HepG2 (cell line): ENCODE results near the gene MYO1C. TPM values are rescaled to one million over a fixed set of nuclear protein-coding genes. Genes with fewer than 3 reads are reported as not detected.

Experiments
- NR2C2 ChIP-seq: sonication (generic); formaldehyde crosslinking; IDR thresholded peaks from 2 replicates; pipeline ENCODE4 v1.4.0; 2020; ENCODE audit warnings: missing genetic modification reagents, mild to moderate bottlenecking, moderate library complexity, borderline replicate concordance
- ZBTB26 ChIP-seq: IDR thresholded peaks from 2 replicates; pipeline ENCODE4 v1.6.1; 2016; ENCODE audit warnings: missing compliant biosample characterization, missing genetic modification reagents, borderline replicate concordance
- ZNF556 ChIP-seq: sonication (generic); formaldehyde crosslinking; IDR thresholded peaks from 2 replicates; pipeline ENCODE4 v1.4.0; 2020; ENCODE audit warnings: mild to moderate bottlenecking, missing genetic modification reagents, borderline replicate concordance
- ZNF788 ChIP-seq: sonication (generic); formaldehyde crosslinking; IDR thresholded peaks from 2 replicates; pipeline ENCODE4 v1.5.0; 2020; ENCODE audit warnings: mild to moderate bottlenecking, missing genetic modification reagents, borderline replicate concordance
- polyA plus RNA-seq, 8 experiments: library from polyadenylated mRNA; depleted of rRNA in 3 of 8; stranded (reverse) in 7 of 8; unstranded in 1 of 8; fragments of >200 nt; fragmentation: Illumina TruSeq in 4 of 8; extraction: Trizol in 4 of 8; gene quantifications; 2 replicates each; pipeline versions ENCODE4 v1.2.1 to v1.2.3, GENCODE V29; 2011 to 2016; ENCODE audit warnings: low read depth in 4 of 8, missing spikeins in 1 of 8, mixed read lengths in 1 of 8; ENCODE audit not compliant: insufficient read depth in 1 of 8
- total RNA-seq, 5 experiments: library from RNA; depleted of rRNA; stranded (reverse); fragments of >200 nt; fragmentation: Illumina TruSeq; extraction: Trizol; gene quantifications; 2 replicates each; pipeline ENCODE4 v1.2.3, GENCODE V29; 2016; ENCODE audit warnings: low read depth in 1 of 5
- TF ChIP-seq, protein P1 (sequence below): sonication (generic); formaldehyde crosslinking; IDR thresholded peaks from 2 replicates; pipeline ENCODE4 v1.4.0; 2020; ENCODE audit warnings: missing genetic modification reagents
- TF ChIP-seq, protein P2 (sequence below): sonication (generic); formaldehyde crosslinking; IDR thresholded peaks from 2 replicates; pipeline ENCODE4 v1.5.0; 2020; ENCODE audit warnings: missing genetic modification reagents, mild to moderate bottlenecking, borderline replicate concordance
- TF ChIP-seq, protein P3 (sequence below): sonication (generic); formaldehyde crosslinking; IDR thresholded peaks from 2 replicates; pipeline ENCODE4 v1.5.1; 2020; ENCODE audit warnings: mild to moderate bottlenecking, missing genetic modification reagents
- TF ChIP-seq, protein P4 (sequence below): sonication (generic); formaldehyde crosslinking; IDR thresholded peaks from 2 replicates; pipeline ENCODE4 v1.4.0; 2020; ENCODE audit warnings: mild to moderate bottlenecking, missing genetic modification reagents

MYO1C gene
- total and polyA plus RNA-seq, 2 of the 13 experiments (the other 11 are each of a cell fraction or from before 2014, with no cell fraction given), result 22.7 to 40.8 TPM

GRCh38 chr17:1492249-1493206 is at the start of gene MYO1C (continued):
- TF ChIP-seq, protein P1, sequence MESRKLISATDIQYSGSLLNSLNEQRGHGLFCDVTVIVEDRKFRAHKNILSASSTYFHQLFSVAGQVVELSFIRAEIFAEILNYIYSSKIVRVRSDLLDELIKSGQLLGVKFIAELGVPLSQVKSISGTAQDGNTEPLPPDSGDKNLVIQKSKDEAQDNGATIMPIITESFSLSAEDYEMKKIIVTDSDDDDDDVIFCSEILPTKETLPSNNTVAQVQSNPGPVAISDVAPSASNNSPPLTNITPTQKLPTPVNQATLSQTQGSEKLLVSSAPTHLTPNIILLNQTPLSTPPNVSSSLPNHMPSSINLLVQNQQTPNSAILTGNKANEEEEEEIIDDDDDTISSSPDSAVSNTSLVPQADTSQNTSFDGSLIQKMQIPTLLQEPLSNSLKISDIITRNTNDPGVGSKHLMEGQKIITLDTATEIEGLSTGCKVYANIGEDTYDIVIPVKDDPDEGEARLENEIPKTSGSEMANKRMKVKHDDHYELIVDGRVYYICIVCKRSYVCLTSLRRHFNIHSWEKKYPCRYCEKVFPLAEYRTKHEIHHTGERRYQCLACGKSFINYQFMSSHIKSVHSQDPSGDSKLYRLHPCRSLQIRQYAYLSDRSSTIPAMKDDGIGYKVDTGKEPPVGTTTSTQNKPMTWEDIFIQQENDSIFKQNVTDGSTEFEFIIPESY (CRISPR knock-in tag), result peak; percentile 91
- TF ChIP-seq, protein P2, sequence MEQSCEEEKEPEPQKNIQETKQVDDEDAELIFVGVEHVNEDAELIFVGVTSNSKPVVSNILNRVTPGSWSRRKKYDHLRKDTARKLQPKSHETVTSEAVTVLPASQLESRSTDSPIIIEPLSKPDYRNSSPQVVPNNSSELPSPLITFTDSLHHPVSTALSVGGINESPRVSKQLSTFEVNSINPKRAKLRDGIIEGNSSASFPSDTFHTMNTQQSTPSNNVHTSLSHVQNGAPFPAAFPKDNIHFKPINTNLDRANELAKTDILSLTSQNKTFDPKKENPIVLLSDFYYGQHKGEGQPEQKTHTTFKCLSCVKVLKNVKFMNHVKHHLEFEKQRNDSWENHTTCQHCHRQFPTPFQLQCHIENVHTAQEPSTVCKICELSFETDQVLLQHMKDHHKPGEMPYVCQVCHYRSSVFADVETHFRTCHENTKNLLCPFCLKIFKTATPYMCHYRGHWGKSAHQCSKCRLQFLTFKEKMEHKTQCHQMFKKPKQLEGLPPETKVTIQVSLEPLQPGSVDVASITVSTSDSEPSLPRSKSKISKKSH (CRISPR knock-in tag), result 0 out of 2 replicates have a peak, but pooled peaks have one; percentile 46
- TF ChIP-seq ZBTB26 (no peak), NR2C2 (no peak), ZNF788 (CRISPR knock-in tag) (peak; percentile 0; the same call in 1 of the 2 replicates), ZNF556 (CRISPR knock-in tag) (peak; percentile 15; the same call in 1 of the 2 replicates)
- TF ChIP-seq, protein P3, sequence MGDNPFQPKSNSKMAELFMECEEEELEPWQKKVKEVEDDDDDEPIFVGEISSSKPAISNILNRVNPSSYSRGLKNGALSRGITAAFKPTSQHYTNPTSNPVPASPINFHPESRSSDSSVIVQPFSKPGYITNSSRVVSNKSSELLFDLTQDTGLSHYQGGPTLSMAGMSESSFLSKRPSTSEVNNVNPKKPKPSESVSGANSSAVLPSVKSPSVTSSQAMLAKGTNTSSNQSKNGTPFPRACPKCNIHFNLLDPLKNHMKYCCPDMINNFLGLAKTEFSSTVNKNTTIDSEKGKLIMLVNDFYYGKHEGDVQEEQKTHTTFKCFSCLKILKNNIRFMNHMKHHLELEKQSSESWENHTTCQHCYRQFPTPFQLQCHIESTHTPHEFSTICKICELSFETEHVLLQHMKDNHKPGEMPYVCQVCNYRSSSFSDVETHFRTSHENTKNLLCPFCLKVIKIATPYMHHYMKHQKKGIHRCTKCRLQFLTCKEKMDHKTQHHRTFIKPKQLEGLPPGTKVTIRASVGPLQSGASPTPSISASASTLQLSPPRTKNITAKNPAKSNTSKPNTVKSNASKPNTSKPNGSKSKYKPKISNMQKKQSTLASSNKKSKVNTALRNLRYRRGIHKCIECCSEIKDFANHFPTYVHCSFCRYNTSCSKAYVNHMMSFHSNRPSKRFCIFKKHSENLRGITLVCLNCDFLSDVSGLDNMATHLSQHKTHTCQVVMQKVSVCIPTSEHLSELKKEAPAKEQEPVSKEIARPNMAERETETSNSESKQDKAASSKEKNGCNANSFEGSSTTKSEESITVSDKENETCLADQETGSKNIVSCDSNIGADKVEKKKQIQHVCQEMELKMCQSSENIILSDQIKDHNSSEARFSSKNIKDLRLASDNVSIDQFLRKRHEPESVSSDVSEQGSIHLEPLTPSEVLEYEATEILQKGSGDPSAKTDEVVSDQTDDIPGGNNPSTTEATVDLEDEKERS, result 0 out of 2 replicates have a peak, but pooled peaks have one; percentile 26
- TF ChIP-seq, protein P4, sequence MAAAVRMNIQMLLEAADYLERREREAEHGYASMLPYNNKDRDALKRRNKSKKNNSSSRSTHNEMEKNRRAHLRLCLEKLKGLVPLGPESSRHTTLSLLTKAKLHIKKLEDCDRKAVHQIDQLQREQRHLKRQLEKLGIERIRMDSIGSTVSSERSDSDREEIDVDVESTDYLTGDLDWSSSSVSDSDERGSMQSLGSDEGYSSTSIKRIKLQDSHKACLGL, result 0 out of 2 replicates have a peak, but pooled peaks have one; percentile 22
